Mesendoderm (in vitro differentiated cells): Measurements from ENCODE around the gene GRID2.
A peak's percentile ranks its signal among the peaks of the same experiment; 100 is the strongest.

Experiments
- DNase-seq: peaks from one replicate; pipeline ENCODE4 v3.0.0; 2013
- H2AK5ac ChIP-seq: 2 replicates; pipeline ENCODE4 v1.6.1; 2013; ENCODE audit warnings: low read length, inconsistent platforms
- H2BK120ac ChIP-seq: 2 replicates; pipeline ENCODE4 v1.6.1; 2013; ENCODE audit warnings: low read depth, mild to moderate bottlenecking, low read length, moderate library complexity, mixed read lengths
- H2BK15ac ChIP-seq: replicated peaks from 2 replicates; pipeline ENCODE4 v1.6.1; 2013; ENCODE audit warnings: low read depth, mild to moderate bottlenecking, moderate library complexity
- H2BK5ac ChIP-seq: 2 replicates; pipeline ENCODE4 v1.6.1; 2013; ENCODE audit warnings: low read length, inconsistent platforms
- H3K18ac ChIP-seq: 2 replicates; pipeline ENCODE4 v1.6.1; 2013; ENCODE audit warnings: mild to moderate bottlenecking, low read length, mixed read lengths
- H3K23ac ChIP-seq: one replicate; pipeline ENCODE4 v1.6.1; 2013; ENCODE audit warnings: low read length
- H3K27ac ChIP-seq: 2 replicates; pipeline ENCODE4 v1.5.1; 2013; ENCODE audit warnings: low read depth, mild to moderate bottlenecking, inconsistent platforms, low read length, moderate library complexity
- H3K27me3 ChIP-seq: 2 replicates; pipeline ENCODE4 v1.6.1; 2013; ENCODE audit warnings: low read length, control low read depth, mild to moderate bottlenecking, inconsistent platforms; ENCODE audit not compliant: insufficient read depth, poor library complexity
- H3K36me3 ChIP-seq: 2 replicates; pipeline ENCODE4 v1.6.1; 2013; ENCODE audit warnings: low read length, inconsistent platforms; ENCODE audit not compliant: control insufficient read depth, insufficient read depth
- H3K4ac ChIP-seq: one replicate; pipeline ENCODE4 v1.6.1; 2013; ENCODE audit warnings: low read depth, mild to moderate bottlenecking, low read length, moderate library complexity
- H3K4me1 ChIP-seq: 2 replicates; pipeline ENCODE4 v1.6.1; 2013; ENCODE audit warnings: low read depth, low read length, inconsistent platforms; ENCODE audit not compliant: control insufficient read depth
- H3K4me2 ChIP-seq: 2 replicates; pipeline ENCODE4 v1.6.1; 2013; ENCODE audit warnings: low read length
- H3K4me3 ChIP-seq: 2 replicates; pipeline ENCODE4 v1.5.1; 2013; ENCODE audit warnings: mild to moderate bottlenecking, low read length
- H3K56ac ChIP-seq: one replicate; pipeline ENCODE4 v1.6.1; 2013; ENCODE audit warnings: low read length
- H3K79me1 ChIP-seq: 2 replicates; pipeline ENCODE4 v1.6.1; 2013; ENCODE audit warnings: low read length, inconsistent platforms
- H3K79me2 ChIP-seq: 2 replicates; pipeline ENCODE4 v1.6.1; 2013; ENCODE audit warnings: mild to moderate bottlenecking, low read length; ENCODE audit not compliant: control insufficient read depth, insufficient read depth
- H3K9ac ChIP-seq: 2 replicates; pipeline ENCODE4 v1.6.1; 2013; ENCODE audit warnings: low read length, inconsistent platforms
- H4K5ac ChIP-seq: one replicate; pipeline ENCODE4 v1.6.1; 2013; ENCODE audit warnings: low read length
- H4K8ac ChIP-seq: one replicate; pipeline ENCODE4 v1.6.1; 2013; ENCODE audit warnings: low read depth, mild to moderate bottlenecking, control low read depth, low read length, moderate library complexity
- WGBS: extraction: QIAGEN DNeasy Blood & Tissue Kit; methylation state at CpG from one replicate; pipeline ENCODE4 v1.1.7; 2013; ENCODE audit warnings: low lambda C conversion rate, missing lambda C conversion rate; ENCODE audit not compliant: insufficient coverage; ENCODE audit errors: extremely low coverage; 5-methylcytosine and 5-hydroxymethylcytosine counted together

The GRID2 gene

GRCh38 chr4:92968996-92969395 is 665.2 kb downstream of the GRID2 start:
- no peaks in the 10 kb centered on the region for H3K79me2 ChIP-seq
- H3K36me3 ChIP-seq: no peaks in the 10 kb centered on the region
- H3K4me2 ChIP-seq: no peak overlapping the region
- H3K27me3 ChIP-seq: no peaks in the 10 kb centered on the region
- no peak overlapping the region for H3K18ac ChIP-seq
- H4K8ac ChIP-seq: no peak overlapping the region
- no peak overlapping the region for H3K9ac ChIP-seq
- no peak overlapping the region for H3K27ac ChIP-seq
- no peak overlapping the region for H2BK15ac ChIP-seq
- no peak overlapping the region for H2BK5ac ChIP-seq
- H3K4ac ChIP-seq: no peak overlapping the region
- no peak overlapping the region for H4K5ac ChIP-seq
- no peaks in the 10 kb centered on the region for H3K4me1 ChIP-seq
- H3K4me3 ChIP-seq: no peak overlapping the region
- DNase-seq: no peak
- H3K56ac ChIP-seq: no peak overlapping the region
- WGBS: no CpG with 5 or more reads among the region's 1 CpG
- no peak overlapping the region for H2AK5ac ChIP-seq
- no peak overlapping the region for H2BK120ac ChIP-seq
- H3K79me1 ChIP-seq: no peaks in the 10 kb centered on the region
- H3K23ac ChIP-seq: no peak overlapping the region

- Histone ChIP-seq H3K4me2 (no peak overlapping the region), H3K56ac (no peak overlapping the region), H2BK15ac (no peak overlapping the region), H3K18ac (no peak overlapping the region), H3K27ac (no peak overlapping the region), H3K23ac (no peak overlapping the region), H3K36me3 (no peaks in the 10 kb centered on the region), H3K4ac (no peak overlapping the region), H3K79me1 (no peaks in the 10 kb centered on the region), H3K79me2 (no peaks in the 10 kb centered on the region), H3K4me1 (no peaks in the 10 kb centered on the region), H2AK5ac (no peak overlapping the region), H2BK5ac (no peak overlapping the region), H3K4me3 (no peak overlapping the region), H4K5ac (no peak overlapping the region), H4K8ac (no peak overlapping the region), H2BK120ac (no peak overlapping the region), H3K27me3 (no peaks in the 10 kb centered on the region), H3K9ac (no peak overlapping the region)
- no CpG with 5 or more reads among the region's 4 CpGs for WGBS
- DNase-seq: peak; percentile 71
Measured at GRCh38 chr4:92969650-92970379, 666.0 kb downstream of the GRID2 start.

GRCh38 chr4:92970996-92971395 is 667.2 kb downstream of the GRID2 start:
- no peak overlapping the region for H3K18ac ChIP-seq
- H2BK15ac ChIP-seq: no peak overlapping the region
- H3K56ac ChIP-seq: no peak overlapping the region
- no peaks in the 10 kb centered on the region for H3K27me3 ChIP-seq
- no peak overlapping the region for H3K4me2 ChIP-seq
- H3K27ac ChIP-seq: no peak overlapping the region
- H2AK5ac ChIP-seq: no peak overlapping the region
- no peak overlapping the region for H3K4me3 ChIP-seq
- H3K79me2 ChIP-seq: no peaks in the 10 kb centered on the region
- H4K5ac ChIP-seq: no peak overlapping the region
- no peaks in the 10 kb centered on the region for H3K79me1 ChIP-seq
- H3K36me3 ChIP-seq: no peaks in the 10 kb centered on the region
- H3K23ac ChIP-seq: no peak overlapping the region
- no peak overlapping the region for H4K8ac ChIP-seq
- H3K4ac ChIP-seq: no peak overlapping the region
- no peaks in the 10 kb centered on the region for H3K4me1 ChIP-seq
- no peak overlapping the region for H3K9ac ChIP-seq
- H2BK5ac ChIP-seq: no peak overlapping the region
- DNase-seq: no peak
- WGBS: no CpG with 5 or more reads among the region's 1 CpG
- H2BK120ac ChIP-seq: no peak overlapping the region

GRCh38 chr4:92988301-92988700 is 684.5 kb downstream of the GRID2 start:
- no peaks in the 10 kb centered on the region for H3K4me1 ChIP-seq

GRCh38 chr4:92992758-92993157 is 689.0 kb downstream of the GRID2 start:
- H3K56ac ChIP-seq: no peak overlapping the region
- no peak overlapping the region for H3K4me3 ChIP-seq
- no peaks in the 10 kb centered on the region for H3K27me3 ChIP-seq
- H3K4ac ChIP-seq: no peak overlapping the region
- H2BK15ac ChIP-seq: no peak overlapping the region
- no peak overlapping the region for H3K27ac ChIP-seq
- H3K9ac ChIP-seq: no peak overlapping the region
- WGBS: no CpG with 5 or more reads among the region's 4 CpGs
- DNase-seq: no peak
- no peaks in the 10 kb centered on the region for H3K79me1 ChIP-seq
- no peak overlapping the region for H4K8ac ChIP-seq
- H3K4me2 ChIP-seq: no peak overlapping the region
- H3K4me1 ChIP-seq: no peaks in the 10 kb centered on the region
- no peaks in the 10 kb centered on the region for H3K36me3 ChIP-seq
- H3K79me2 ChIP-seq: no peaks in the 10 kb centered on the region
- no peak overlapping the region for H2BK5ac ChIP-seq
- no peak overlapping the region for H2AK5ac ChIP-seq
- no peak overlapping the region for H2BK120ac ChIP-seq
- no peak overlapping the region for H4K5ac ChIP-seq
- H3K23ac ChIP-seq: no peak overlapping the region
- peak overlapping the region; percentile 28 for H3K18ac ChIP-seq

More at GRCh38 chr4:92988301-92988700, 684.5 kb downstream of the GRID2 start:
- Histone ChIP-seq H3K4me3 (no peak overlapping the region), H4K8ac (no peak overlapping the region), H2BK120ac (no peak overlapping the region), H3K27me3 (no peaks in the 10 kb centered on the region), H2BK5ac (no peak overlapping the region), H3K9ac (no peak overlapping the region), H3K18ac (no peak overlapping the region), H3K79me1 (no peaks in the 10 kb centered on the region), H3K56ac (no peak overlapping the region), H3K4ac (no peak overlapping the region), H3K23ac (no peak overlapping the region), H3K36me3 (no peaks in the 10 kb centered on the region), H3K79me2 (no peaks in the 10 kb centered on the region), H4K5ac (no peak overlapping the region), H3K27ac (no peak overlapping the region), H2AK5ac (no peak overlapping the region), H3K4me2 (no peak overlapping the region), H2BK15ac (no peak overlapping the region)
- WGBS: no CpG with 5 or more reads among the region's 2 CpGs
- no peak for DNase-seq

GRCh38 chr4:92994727-92995126 is 691.0 kb downstream of the GRID2 start:
- no peak overlapping the region for H4K8ac ChIP-seq
- H3K56ac ChIP-seq: no peak overlapping the region
- no peak overlapping the region for H3K23ac ChIP-seq
- H3K79me1 ChIP-seq: no peaks in the 10 kb centered on the region
- no peak overlapping the region for H2BK120ac ChIP-seq
- DNase-seq: no peak
- H3K9ac ChIP-seq: no peak overlapping the region
- no peak overlapping the region for H3K27ac ChIP-seq
- no peaks in the 10 kb centered on the region for H3K27me3 ChIP-seq
- no peak overlapping the region for H3K4me2 ChIP-seq
- no peak overlapping the region for H2BK5ac ChIP-seq
- H4K5ac ChIP-seq: no peak overlapping the region
- no peak overlapping the region for H3K4me3 ChIP-seq
- H2AK5ac ChIP-seq: no peak overlapping the region
- no peaks in the 10 kb centered on the region for H3K36me3 ChIP-seq
- no peaks in the 10 kb centered on the region for H3K79me2 ChIP-seq
- no peaks in the 10 kb centered on the region for H3K4me1 ChIP-seq
- no peak overlapping the region for H3K4ac ChIP-seq
- no CpG with 5 or more reads among the region's 2 CpGs for WGBS
- no peak overlapping the region for H2BK15ac ChIP-seq
- H3K18ac ChIP-seq: no peak overlapping the region
